Natural killer cell (primary cell): ENCODE measurements around the gene MYCBPAP. TPM values are rescaled to one million over a fixed set of nuclear protein-coding genes. Genes with fewer than 3 reads are reported as not detected.

Experiments
- ATAC-seq, 3 donors: fragments of 150-1000 bp in 2 of 3; fragments of 200-7000 bp in 1 of 3; cut with Tn5 transposase; 1 replicate in 1 of 3; 2 replicates in 2 of 3; pipeline ENCODE4 v1.10.0; 2021; ENCODE audit warnings: mild to moderate bottlenecking in 2 of 3, moderate library complexity in 2 of 3
- DNase-seq, 2 donors: peaks; one replicate each; pipeline versions ENCODE4 v3.0.0 to v3.0.0-alpha.2; 2013 to 2021; ENCODE audit warnings: mixed read lengths in 1 of 2
- H3K27ac ChIP-seq: one replicate; pipeline ENCODE4 v1.5.1; 2013; ENCODE audit warnings: mild to moderate bottlenecking, low read length
- H3K27me3 ChIP-seq: one replicate; pipeline ENCODE4 v1.6.1; 2013; ENCODE audit warnings: low read length; ENCODE audit not compliant: control insufficient read depth, insufficient read depth
- H3K36me3 ChIP-seq: one replicate; pipeline ENCODE4 v1.6.1; 2013; ENCODE audit warnings: low read length; ENCODE audit not compliant: control insufficient read depth, insufficient read depth
- H3K4me1 ChIP-seq: one replicate; pipeline ENCODE4 v1.6.1; 2013; ENCODE audit warnings: low read length; ENCODE audit not compliant: control insufficient read depth, insufficient read depth
- H3K4me3 ChIP-seq: one replicate; pipeline ENCODE4 v1.5.1; 2013; ENCODE audit warnings: low read length
- H3K9me3 ChIP-seq: one replicate; pipeline ENCODE4 v1.6.1; 2013; ENCODE audit warnings: low read length; ENCODE audit not compliant: control insufficient read depth, insufficient read depth
- H3K27ac Mint-ChIP-seq, 2 donors: one replicate each; pipeline ENCODE4 v1.8.0; 2022; ENCODE audit warnings: mild to moderate bottlenecking in 2 of 2, mixed read lengths in 2 of 2, moderate library complexity in 1 of 2
- H3K27me3 Mint-ChIP-seq, 2 donors: one replicate each; pipeline ENCODE4 v1.8.0; 2022; ENCODE audit warnings: low read depth in 2 of 2, mixed read lengths in 2 of 2
- H3K36me3 Mint-ChIP-seq: one replicate; pipeline ENCODE4 v1.8.0; 2022; ENCODE audit warnings: mixed read lengths
- H3K4me1 Mint-ChIP-seq, 2 donors: one replicate each; pipeline ENCODE4 v1.8.0; 2022; ENCODE audit warnings: mixed read lengths in 2 of 2
- H3K4me3 Mint-ChIP-seq: one replicate; pipeline ENCODE4 v1.8.0; 2022; ENCODE audit warnings: mild to moderate bottlenecking, moderate library complexity, mixed read lengths
- H3K9me3 Mint-ChIP-seq, 2 donors: one replicate each; pipeline ENCODE4 v1.8.0; 2022; ENCODE audit warnings: mixed read lengths in 2 of 2
- CTCF ChIP-seq: fragments of 200-600 bp; IDR thresholded peaks from one replicate; pipeline ENCODE4 v1.8.0; 2022; ENCODE audit warnings: antibody characterized with exemption
- WGBS: methylation state at CpG from one replicate; pipeline ENCODE4 v1.1.7; 2013; ENCODE audit warnings: missing lambda C conversion rate; ENCODE audit not compliant: insufficient coverage; 5-methylcytosine and 5-hydroxymethylcytosine counted together
- intact Hi-C: fragments of 100-400 bp; cut with micrococcal nuclease; formaldehyde crosslinking; loops from one replicate; pipeline ENCODE4 v1.14.2; 2022
- total RNA-seq, 4 donors: library from RNA; stranded (reverse); fragments of 120-200 nt in 1 of 4; gene quantifications; one replicate each; pipeline versions ENCODE4 v1.2.3 to v1.2.4, GENCODE V29; 2013 to 2022

Gene MYCBPAP
- total RNA-seq, 3 donors from 2014 or later (not counting 1 experiment from before 2014, with no cell fraction given) = 0.26 to 4.9 (median 0.70) TPM

GRCh38 chr17:50569592-50569991, 61.4 kb downstream of the MYCBPAP start:
- H3K27ac ChIP-seq = no peak overlapping the region
- H3K4me3 ChIP-seq = no peak overlapping the region
- Mint-ChIP-seq H3K9me3 (no peaks in the 10 kb centered on the region), H3K36me3 (no peaks in the 10 kb centered on the region), H3K4me1 (peaks cover 0 to 8% of the 10 kb centered on the region in 2 donors), H3K27me3 (peaks cover 35 to 45% of the 10 kb centered on the region in 2 donors), H3K27ac (no peak overlapping the region), H3K4me3 (no peak overlapping the region)
- no peak for DNase-seq
- no peaks in the 10 kb centered on the region for H3K36me3 ChIP-seq
- WGBS = 89% methylated on average over 7 of the region's 7 CpGs
- no peaks in the 10 kb centered on the region for H3K4me1 ChIP-seq
- peaks cover 6% of the 10 kb centered on the region for H3K27me3 ChIP-seq
- intact Hi-C loops = no loop called here
- TF ChIP-seq CTCF = no peak
- H3K9me3 ChIP-seq = no peaks in the 10 kb centered on the region
- ATAC-seq = no peak

GRCh38 chr17:50570032-50570431, 61.8 kb downstream of the MYCBPAP start:
- 92% methylated on average over 8 of the region's 8 CpGs for WGBS
- H3K4me3 Mint-ChIP-seq = no peak overlapping the region
- no peak overlapping the region for H3K27ac Mint-ChIP-seq
- Histone ChIP-seq H3K36me3 (no peaks in the 10 kb centered on the region), H3K4me1 (no peaks in the 10 kb centered on the region), H3K4me3 (no peak overlapping the region), H3K27me3 (peaks cover 5% of the 10 kb centered on the region), H3K9me3 (no peaks in the 10 kb centered on the region), H3K27ac (no peak overlapping the region)
- peaks cover 31 to 40% of the 10 kb centered on the region in 2 donors for H3K27me3 Mint-ChIP-seq
- H3K36me3 Mint-ChIP-seq = no peaks in the 10 kb centered on the region
- TF ChIP-seq CTCF = no peak
- H3K9me3 Mint-ChIP-seq = no peaks in the 10 kb centered on the region
- intact Hi-C loops = no loop called here
- ATAC-seq (no peak), DNase-seq (no peak)
- H3K4me1 Mint-ChIP-seq = peaks cover 0 to 8% of the 10 kb centered on the region in 2 donors

- Mint-ChIP-seq H3K9me3 (no peaks in the 10 kb centered on the region), H3K4me1 (peaks cover 0 to 6% of the 10 kb centered on the region in 2 donors), H3K4me3 (no peak overlapping the region), H3K36me3 (no peaks in the 10 kb centered on the region), H3K27me3 (peaks cover 26 to 35% of the 10 kb centered on the region in 2 donors), H3K27ac (no peak overlapping the region)
- Histone ChIP-seq H3K9me3 (no peaks in the 10 kb centered on the region), H3K27ac (no peak overlapping the region), H3K4me3 (no peak overlapping the region), H3K27me3 (peaks cover 5% of the 10 kb centered on the region), H3K4me1 (no peaks in the 10 kb centered on the region), H3K36me3 (no peaks in the 10 kb centered on the region)
- 77% methylated on average over 7 of the region's 7 CpGs for WGBS
- DNase-seq (no peak), ATAC-seq (no peak)
- intact Hi-C loops = no loop called here
- no peak for TF ChIP-seq CTCF
These were observed 62.3 kb downstream of the MYCBPAP start for GRCh38 chr17:50570528-50570927.

- H3K27ac Mint-ChIP-seq = no peak overlapping the region
- DNase-seq = no peak
- H3K4me3 Mint-ChIP-seq = no peak overlapping the region
- Histone ChIP-seq H3K4me1 (no peaks in the 10 kb centered on the region), H3K4me3 (no peak overlapping the region), H3K36me3 (no peaks in the 10 kb centered on the region), H3K27ac (no peak overlapping the region), H3K9me3 (no peaks in the 10 kb centered on the region), H3K27me3 (no peaks in the 10 kb centered on the region)
- peaks cover 16 to 24% of the 10 kb centered on the region in 2 donors for H3K27me3 Mint-ChIP-seq
- 81% methylated on average over 19 of the region's 19 CpGs for WGBS
- no peaks in the 10 kb centered on the region for H3K4me1 Mint-ChIP-seq
- H3K9me3 Mint-ChIP-seq = no peaks in the 10 kb centered on the region
- no peak for TF ChIP-seq CTCF
- no peaks in the 10 kb centered on the region for H3K36me3 Mint-ChIP-seq
- intact Hi-C loops = no loop called here
- no peak for ATAC-seq
These were observed 63.4 kb downstream of the MYCBPAP start for GRCh38 chr17:50571681-50572080.
